ENCODE measurements around the gene CCBE1.

The CCBE1 gene

GRCh38 chr18:59712311-59712710, 15.1 kb upstream of the CCBE1 start:
- no peak overlapping the region for H3K23ac ChIP-seq (ENCODE audit: low read length in 2 of 2)
- DNase-seq, result no peak
- no peak overlapping the region for H3K4ac ChIP-seq (ENCODE audit: low read depth in 1 of 2, low read length in 2 of 2)
- no peaks in the 10 kb centered on the region for H3K36me3 ChIP-seq (ENCODE audit: control insufficient read depth in 1 of 2, insufficient read depth in 2 of 2, low read depth in 1 of 2, low read length in 2 of 2)
- H3K4me1 ChIP-seq (ENCODE audit: control insufficient read depth, insufficient read depth, low read depth, low read length), result peaks cover 4% of the 10 kb centered on the region
- no peak overlapping the region for H4K91ac ChIP-seq (ENCODE audit: low read length)
- no peaks in the 10 kb centered on the region for H3K27me3 ChIP-seq (ENCODE audit: control insufficient read depth in 1 of 2, insufficient read depth in 1 of 2, low read length in 2 of 2)
- no peaks in the 10 kb centered on the region for H3K9me3 ChIP-seq (ENCODE audit: control insufficient read depth, low read length)
- H3K27ac ChIP-seq (ENCODE audit: low read length, poor library complexity, severe bottlenecking), result no peak overlapping the region
- H2BK12ac ChIP-seq (ENCODE audit: low read length in 2 of 2), result no peak overlapping the region
- no peak overlapping the region for H4K8ac ChIP-seq (ENCODE audit: low read length)
- H3K4me3 ChIP-seq (ENCODE audit: insufficient read depth in 1 of 2, low read depth in 1 of 2, low read length in 2 of 2), result no peak overlapping the region
- no peak overlapping the region for H2AK5ac ChIP-seq (ENCODE audit: low read length, severe bottlenecking)
- no peak overlapping the region for H2BK15ac ChIP-seq (ENCODE audit: low read depth, poor library complexity, severe bottlenecking)
- H2BK120ac ChIP-seq (ENCODE audit: low read depth, low read length), result no peak overlapping the region
- H2BK5ac ChIP-seq (ENCODE audit: low read depth, low read length, poor library complexity, severe bottlenecking), result no peak overlapping the region
- WGBS, result 89% methylated on average over 6 of the region's 6 CpGs
- H3K14ac ChIP-seq (ENCODE audit: low read length in 2 of 2), result no peak overlapping the region
- H3K18ac ChIP-seq (ENCODE audit: low read depth in 1 of 2, low read length in 2 of 2), result no peak overlapping the region
- H3K9ac ChIP-seq (ENCODE audit: low read length), result no peak overlapping the region
- no peaks in the 10 kb centered on the region for H3K79me1 ChIP-seq (replicated peaks; ENCODE audit: low read length, poor library complexity, severe bottlenecking)
- no peak overlapping the region for H3K4me2 ChIP-seq (ENCODE audit: low read length, poor library complexity, severe bottlenecking)
- H2AFZ ChIP-seq (ENCODE audit: low read depth, low read length), result no peak overlapping the region

- no peaks in the 10 kb centered on the region for H3K27me3 ChIP-seq (ENCODE audit: control insufficient read depth in 1 of 2, insufficient read depth in 1 of 2, low read length in 2 of 2)
- H3K79me1 ChIP-seq (replicated peaks; ENCODE audit: low read length, poor library complexity, severe bottlenecking), result no peaks in the 10 kb centered on the region
- H3K36me3 ChIP-seq (ENCODE audit: control insufficient read depth in 1 of 2, insufficient read depth in 2 of 2, low read depth in 1 of 2, low read length in 2 of 2), result no peaks in the 10 kb centered on the region
- H3K4ac ChIP-seq (ENCODE audit: low read depth in 1 of 2, low read length in 2 of 2), result no peak overlapping the region
- H3K27ac ChIP-seq (ENCODE audit: low read length, poor library complexity, severe bottlenecking), result no peak overlapping the region
- no peak overlapping the region for H3K23ac ChIP-seq (ENCODE audit: low read length in 2 of 2)
- no peak overlapping the region for H3K4me3 ChIP-seq (ENCODE audit: insufficient read depth in 1 of 2, low read depth in 1 of 2, low read length in 2 of 2)
- no peak overlapping the region for H3K14ac ChIP-seq (ENCODE audit: low read length in 2 of 2)
- H2BK120ac ChIP-seq (ENCODE audit: low read depth, low read length), result no peak overlapping the region
- no peak overlapping the region for H2BK5ac ChIP-seq (ENCODE audit: low read depth, low read length, poor library complexity, severe bottlenecking)
- no peak overlapping the region for H2BK12ac ChIP-seq (ENCODE audit: low read length in 2 of 2)
- no peak overlapping the region for H3K18ac ChIP-seq (ENCODE audit: low read depth in 1 of 2, low read length in 2 of 2)
- H2AFZ ChIP-seq (ENCODE audit: low read depth, low read length), result no peak overlapping the region
- no peak overlapping the region for H2AK5ac ChIP-seq (ENCODE audit: low read length, severe bottlenecking)
- H2BK15ac ChIP-seq (ENCODE audit: low read depth, poor library complexity, severe bottlenecking), result no peak overlapping the region
- no peak overlapping the region for H3K4me2 ChIP-seq (ENCODE audit: low read length, poor library complexity, severe bottlenecking)
- H3K9me3 ChIP-seq (ENCODE audit: control insufficient read depth, low read length), result no peaks in the 10 kb centered on the region
- 93% methylated on average over 7 of the region's 8 CpGs for WGBS
- H3K4me1 ChIP-seq (ENCODE audit: control insufficient read depth, insufficient read depth, low read depth, low read length), result peaks cover 1% of the 10 kb centered on the region
- no peak for DNase-seq
- no peak overlapping the region for H4K91ac ChIP-seq (ENCODE audit: low read length)
- H3K9ac ChIP-seq (ENCODE audit: low read length), result no peak overlapping the region
- H4K8ac ChIP-seq (ENCODE audit: low read length), result no peak overlapping the region
Observed at GRCh38 chr18:59708988-59709387, 11.8 kb upstream of the CCBE1 start.

GRCh38 chr18:59707306-59707705, 10.1 kb upstream of the CCBE1 start:
- H3K27me3 ChIP-seq (ENCODE audit: control insufficient read depth in 1 of 2, insufficient read depth in 1 of 2, low read length in 2 of 2), result no peaks in the 10 kb centered on the region
- peaks cover 1% of the 10 kb centered on the region for H3K4me1 ChIP-seq (ENCODE audit: control insufficient read depth, insufficient read depth, low read depth, low read length)
- H2BK12ac ChIP-seq (ENCODE audit: low read length in 2 of 2), result no peak overlapping the region
- no peak overlapping the region for H2BK15ac ChIP-seq (ENCODE audit: low read depth, poor library complexity, severe bottlenecking)
- H4K91ac ChIP-seq (ENCODE audit: low read length), result no peak overlapping the region
- no peak overlapping the region for H3K23ac ChIP-seq (ENCODE audit: low read length in 2 of 2)
- H3K4me2 ChIP-seq (ENCODE audit: low read length, poor library complexity, severe bottlenecking), result no peak overlapping the region
- H2AFZ ChIP-seq (ENCODE audit: low read depth, low read length), result no peak overlapping the region
- H3K27ac ChIP-seq (ENCODE audit: low read length, poor library complexity, severe bottlenecking), result no peak overlapping the region
- H3K14ac ChIP-seq (ENCODE audit: low read length in 2 of 2), result no peak overlapping the region
- H3K18ac ChIP-seq (ENCODE audit: low read depth in 1 of 2, low read length in 2 of 2), result no peak overlapping the region
- 50% methylated on average over 1 of the region's 2 CpGs for WGBS
- no peak overlapping the region for H2AK5ac ChIP-seq (ENCODE audit: low read length, severe bottlenecking)
- no peaks in the 10 kb centered on the region for H3K36me3 ChIP-seq (ENCODE audit: control insufficient read depth in 1 of 2, insufficient read depth in 2 of 2, low read depth in 1 of 2, low read length in 2 of 2)
- H3K79me1 ChIP-seq (replicated peaks; ENCODE audit: low read length, poor library complexity, severe bottlenecking), result no peaks in the 10 kb centered on the region
- H3K4ac ChIP-seq (ENCODE audit: low read depth in 1 of 2, low read length in 2 of 2), result no peak overlapping the region
- no peak overlapping the region for H2BK5ac ChIP-seq (ENCODE audit: low read depth, low read length, poor library complexity, severe bottlenecking)
- no peaks in the 10 kb centered on the region for H3K9me3 ChIP-seq (ENCODE audit: control insufficient read depth, low read length)
- no peak overlapping the region for H3K9ac ChIP-seq (ENCODE audit: low read length)
- no peak for DNase-seq
- H2BK120ac ChIP-seq (ENCODE audit: low read depth, low read length), result no peak overlapping the region
- H3K4me3 ChIP-seq (ENCODE audit: insufficient read depth in 1 of 2, low read depth in 1 of 2, low read length in 2 of 2), result no peak overlapping the region
- no peak overlapping the region for H4K8ac ChIP-seq (ENCODE audit: low read length)

- no peak overlapping the region for H3K27ac ChIP-seq (ENCODE audit: low read length, poor library complexity, severe bottlenecking)
- no peak overlapping the region for H2BK12ac ChIP-seq (ENCODE audit: low read length in 2 of 2)
- no peaks in the 10 kb centered on the region for H3K9me3 ChIP-seq (ENCODE audit: control insufficient read depth, low read length)
- H3K18ac ChIP-seq (ENCODE audit: low read depth in 1 of 2, low read length in 2 of 2), result no peak overlapping the region
- no peak overlapping the region for H3K14ac ChIP-seq (ENCODE audit: low read length in 2 of 2)
- H3K4ac ChIP-seq (ENCODE audit: low read depth in 1 of 2, low read length in 2 of 2), result no peak overlapping the region
- H3K4me3 ChIP-seq (ENCODE audit: insufficient read depth in 1 of 2, low read depth in 1 of 2, low read length in 2 of 2), result no peak overlapping the region
- no peaks in the 10 kb centered on the region for H3K36me3 ChIP-seq (ENCODE audit: control insufficient read depth in 1 of 2, insufficient read depth in 2 of 2, low read depth in 1 of 2, low read length in 2 of 2)
- 65% methylated on average over 5 of the region's 5 CpGs for WGBS
- peaks cover 1% of the 10 kb centered on the region for H3K4me1 ChIP-seq (ENCODE audit: control insufficient read depth, insufficient read depth, low read depth, low read length)
- H4K91ac ChIP-seq (ENCODE audit: low read length), result no peak overlapping the region
- H3K27me3 ChIP-seq (ENCODE audit: control insufficient read depth in 1 of 2, insufficient read depth in 1 of 2, low read length in 2 of 2), result no peaks in the 10 kb centered on the region
- H2BK120ac ChIP-seq (ENCODE audit: low read depth, low read length), result no peak overlapping the region
- no peak overlapping the region for H2AK5ac ChIP-seq (ENCODE audit: low read length, severe bottlenecking)
- no peak overlapping the region for H4K8ac ChIP-seq (ENCODE audit: low read length)
- no peak for DNase-seq
- no peak overlapping the region for H2AFZ ChIP-seq (ENCODE audit: low read depth, low read length)
- H3K4me2 ChIP-seq (ENCODE audit: low read length, poor library complexity, severe bottlenecking), result no peak overlapping the region
- no peak overlapping the region for H2BK15ac ChIP-seq (ENCODE audit: low read depth, poor library complexity, severe bottlenecking)
- H3K79me1 ChIP-seq (replicated peaks; ENCODE audit: low read length, poor library complexity, severe bottlenecking), result no peaks in the 10 kb centered on the region
- H2BK5ac ChIP-seq (ENCODE audit: low read depth, low read length, poor library complexity, severe bottlenecking), result no peak overlapping the region
- H3K23ac ChIP-seq (ENCODE audit: low read length in 2 of 2), result no peak overlapping the region
- no peak overlapping the region for H3K9ac ChIP-seq (ENCODE audit: low read length)
Observed at GRCh38 chr18:59706499-59706898, 9.3 kb upstream of the CCBE1 start.

Measured in mesenchymal stem cell (in vitro differentiated cells and primary cell).